Measurements from ENCODE around the gene POLRMT.
"Not testable (repeated sequence)": the region's sequence is repeated elsewhere in the genome, so short reads cannot be mapped to it uniquely, and the experiment has no call there.

Gene POLRMT

GRCh38 chr19:641702-642101 lies 8.4 kb upstream of the POLRMT start:
- H3K4me3 ChIP-seq (ENCODE audit: low read length): no peak overlapping the region

DNA sequence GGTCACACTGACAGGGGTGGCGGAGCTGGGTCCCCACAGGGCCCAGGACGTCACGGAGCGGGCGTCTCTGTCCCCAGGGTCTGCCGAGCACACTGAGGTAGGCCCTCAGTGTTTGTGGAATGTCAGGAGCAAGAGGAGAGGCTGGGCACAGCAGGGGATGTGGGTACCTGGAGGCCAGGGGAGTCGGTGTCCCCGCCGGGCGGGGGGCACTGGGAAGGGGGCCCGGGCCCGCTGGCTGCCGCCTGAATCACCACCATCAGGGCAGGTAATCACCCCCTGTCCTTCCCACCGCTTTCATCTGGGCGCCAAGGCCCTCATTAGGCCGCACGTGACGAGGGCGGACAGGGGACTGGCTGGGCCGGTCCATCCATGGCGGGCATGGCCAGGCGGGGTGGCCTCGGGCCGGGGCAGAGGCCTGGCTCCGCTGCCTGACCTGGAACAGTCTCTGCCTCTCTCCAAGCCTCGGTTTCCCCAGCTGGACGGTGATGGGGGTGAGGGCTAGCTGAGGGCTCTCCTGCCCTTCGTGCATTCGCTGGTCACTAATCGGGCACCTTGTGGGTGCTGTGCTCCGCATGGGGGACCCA lies 7.4 kb upstream of the POLRMT start:
- Histone ChIP-seq H3K9me3 (ENCODE audit: control insufficient read depth, low read length) (no peaks in the 10 kb centered on the region), H3K4me1 (ENCODE audit: control insufficient read depth, insufficient read depth, low read length) (peaks cover 12% of the 10 kb centered on the region), H3K36me3 (ENCODE audit: control insufficient read depth, insufficient read depth, low read length) (no peaks in the 10 kb centered on the region), H3K9ac (ENCODE audit: low read length) (no peak overlapping the region), H3K4me3 (ENCODE audit: low read length) (no peak overlapping the region), H3K27me3 (ENCODE audit: control insufficient read depth, insufficient read depth, low read length) (no peaks in the 10 kb centered on the region)

More at GRCh38 chr19:641702-642101, 8.4 kb upstream of the POLRMT start:
- no peak overlapping the region for H3K9ac ChIP-seq (ENCODE audit: low read length)
- H3K27me3 ChIP-seq (ENCODE audit: control insufficient read depth, insufficient read depth, low read length): no peaks in the 10 kb centered on the region
- H3K9me3 ChIP-seq (ENCODE audit: control insufficient read depth, low read length): no peaks in the 10 kb centered on the region
- no peaks in the 10 kb centered on the region for H3K36me3 ChIP-seq (ENCODE audit: control insufficient read depth, insufficient read depth, low read length)
- H3K4me1 ChIP-seq (ENCODE audit: control insufficient read depth, insufficient read depth, low read length): peaks cover 12% of the 10 kb centered on the region

GRCh38 chr19:640161-640558 lies 6.8 kb upstream of the POLRMT start:
- Histone ChIP-seq H3K9me3 (ENCODE audit: control insufficient read depth, low read length) (no peaks in the 10 kb centered on the region), H3K4me3 (ENCODE audit: low read length) (no peak overlapping the region), H3K27me3 (ENCODE audit: control insufficient read depth, insufficient read depth, low read length) (no peaks in the 10 kb centered on the region), H3K9ac (ENCODE audit: low read length) (no peak overlapping the region), H3K36me3 (ENCODE audit: control insufficient read depth, insufficient read depth, low read length) (no peaks in the 10 kb centered on the region), H3K4me1 (ENCODE audit: control insufficient read depth, insufficient read depth, low read length) (peaks cover 12% of the 10 kb centered on the region)

- H3K36me3 ChIP-seq (ENCODE audit: control insufficient read depth, insufficient read depth, low read length): no peaks in the 10 kb centered on the region
- peaks cover 13% of the 10 kb centered on the region for H3K4me1 ChIP-seq (ENCODE audit: control insufficient read depth, insufficient read depth, low read length)
- H3K9me3 ChIP-seq (ENCODE audit: control insufficient read depth, low read length): no peaks in the 10 kb centered on the region
- peak within 1 kb of the TSS; percentile 51 for H3K4me3 ChIP-seq (ENCODE audit: low read length)
- no peaks in the 10 kb centered on the region for H3K27me3 ChIP-seq (ENCODE audit: control insufficient read depth, insufficient read depth, low read length)
- no peak within 1 kb of the TSS for H3K9ac ChIP-seq (ENCODE audit: low read length)
Observed at GRCh38 chr19:639253-640160, 6.2 kb upstream of the POLRMT start, which contains the start of gene FGF22. TSS of gene FGF22 (plus strand) at chr19:639879. CDS start at chr19:639926, 47 bp downstream.

DNA sequence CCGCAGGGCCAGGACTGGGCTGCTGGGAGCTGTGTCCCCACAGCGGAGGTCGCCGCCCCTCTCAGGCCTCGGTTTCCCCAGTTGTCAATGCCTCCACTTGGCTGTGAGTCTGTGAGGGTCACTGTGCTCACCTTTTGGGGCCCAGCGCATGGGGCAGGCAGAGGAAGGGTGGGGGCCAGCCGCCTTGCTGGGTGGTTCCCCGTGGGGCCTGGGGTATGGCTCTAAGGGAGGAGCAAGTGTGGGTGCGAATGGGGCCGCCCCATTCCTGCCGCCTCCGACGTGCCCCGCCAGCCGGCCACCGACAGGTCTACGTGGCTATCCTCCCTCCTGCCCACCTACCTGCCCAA lies 5.5 kb upstream of the POLRMT start:
- H3K9me3 ChIP-seq (ENCODE audit: control insufficient read depth, low read length): no peaks in the 10 kb centered on the region
- no peaks in the 10 kb centered on the region for H3K27me3 ChIP-seq (ENCODE audit: control insufficient read depth, insufficient read depth, low read length)
- no peak overlapping the region for H3K9ac ChIP-seq (ENCODE audit: low read length)
- peaks cover 19% of the 10 kb centered on the region for H3K4me1 ChIP-seq (ENCODE audit: control insufficient read depth, insufficient read depth, low read length)
- no peaks in the 10 kb centered on the region for H3K36me3 ChIP-seq (ENCODE audit: control insufficient read depth, insufficient read depth, low read length)
- peak overlapping the region; percentile 51 for H3K4me3 ChIP-seq (ENCODE audit: low read length)

DNA sequence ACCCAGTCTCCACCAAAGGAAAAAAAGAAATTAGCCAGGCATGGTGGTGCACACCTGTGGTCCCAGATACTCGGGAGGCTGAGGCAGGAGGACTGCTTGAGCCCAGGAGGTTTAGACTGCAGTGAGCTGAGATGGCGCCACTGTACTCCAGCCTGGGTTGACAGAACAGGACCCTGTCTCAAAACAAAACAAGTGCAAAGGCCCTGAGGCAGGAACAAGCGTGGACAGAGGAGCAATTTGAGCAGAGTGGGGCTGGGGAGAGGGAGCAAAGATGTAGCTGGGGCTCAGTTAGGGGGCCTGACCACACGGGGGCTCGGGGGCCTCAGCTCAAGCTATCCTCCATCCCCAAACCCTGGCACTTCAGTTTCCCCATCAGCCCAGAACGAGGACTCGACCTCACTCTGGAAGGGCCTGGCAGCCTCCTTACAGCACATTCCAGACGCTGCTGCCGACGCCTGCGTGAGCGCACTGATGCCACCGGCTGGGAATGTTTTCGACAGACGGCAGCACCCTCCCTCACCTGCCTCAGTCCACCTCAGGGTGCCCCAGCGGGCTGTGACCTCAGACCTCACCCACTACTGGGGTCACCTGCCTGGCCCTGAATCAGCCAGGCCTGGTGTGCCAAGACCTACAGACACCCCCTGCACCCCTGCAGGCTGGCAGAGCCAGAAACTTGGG lies 1.8 kb upstream of the POLRMT start:
- Histone ChIP-seq H3K9ac (ENCODE audit: low read length) (no peak overlapping the region), H3K4me1 (ENCODE audit: control insufficient read depth, insufficient read depth, low read length) (peaks cover 31% of the 10 kb centered on the region), H3K4me3 (ENCODE audit: low read length) (no peak overlapping the region), H3K9me3 (ENCODE audit: control insufficient read depth, low read length) (no peaks in the 10 kb centered on the region), H3K36me3 (ENCODE audit: control insufficient read depth, insufficient read depth, low read length) (no peaks in the 10 kb centered on the region), H3K27me3 (ENCODE audit: control insufficient read depth, insufficient read depth, low read length) (no peaks in the 10 kb centered on the region)

DNA sequence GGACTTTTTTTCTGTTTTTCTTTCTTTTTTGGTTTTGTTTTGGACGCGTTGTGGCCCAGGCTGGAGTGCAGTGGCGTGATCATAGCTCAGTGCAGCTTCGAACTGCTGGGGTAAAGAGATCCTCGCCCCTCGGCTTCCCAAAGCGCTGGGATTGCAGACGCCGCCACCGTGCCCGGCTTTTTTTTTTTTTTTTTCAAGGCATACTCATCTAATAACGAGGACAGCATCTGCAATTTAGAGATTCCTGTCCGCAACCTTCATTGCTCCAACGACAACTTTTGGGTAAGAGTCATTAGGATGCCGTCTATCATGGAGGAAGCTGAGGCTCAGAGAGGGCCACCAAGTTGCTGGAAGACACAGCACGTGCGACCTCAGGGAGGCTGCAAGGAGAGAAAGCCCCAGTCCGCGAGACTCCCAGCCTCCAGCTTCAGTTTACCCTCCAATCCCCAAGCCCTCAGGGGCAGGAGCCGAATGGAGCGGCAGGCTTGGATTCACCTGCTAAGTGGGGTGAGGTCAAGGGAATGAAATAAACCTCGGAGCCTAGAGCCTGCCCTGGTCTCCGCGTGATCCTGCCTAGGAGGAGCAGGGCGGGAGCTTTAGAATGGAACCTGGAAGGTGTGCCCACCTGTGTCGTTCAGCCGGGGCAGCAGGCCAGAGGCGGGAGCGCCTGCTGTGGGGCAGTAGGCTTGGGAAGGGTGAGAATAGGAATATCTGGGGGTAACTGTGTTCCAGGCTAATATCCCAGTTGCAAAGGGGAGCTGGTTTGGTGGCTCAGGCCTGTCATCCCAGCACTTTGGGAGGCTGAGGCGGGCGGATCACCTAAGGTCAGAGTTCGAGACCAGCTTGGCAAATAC lies 676 bp upstream of the POLRMT start:
- Histone ChIP-seq H3K4me3 (ENCODE audit: low read length) (peak overlapping the region; percentile 42), H3K9ac (ENCODE audit: low read length) (peak overlapping the region; percentile 66), H3K4me1 (ENCODE audit: control insufficient read depth, insufficient read depth, low read length) (peaks cover 23% of the 10 kb centered on the region), H3K36me3 (ENCODE audit: control insufficient read depth, insufficient read depth, low read length) (no peaks in the 10 kb centered on the region), H3K27me3 (ENCODE audit: control insufficient read depth, insufficient read depth, low read length) (no peaks in the 10 kb centered on the region), H3K9me3 (ENCODE audit: control insufficient read depth, low read length) (no peaks in the 10 kb centered on the region)

- Histone ChIP-seq H3K9ac (ENCODE audit: low read length) (peak overlapping the region; percentile 80), H3K27me3 (ENCODE audit: control insufficient read depth, insufficient read depth, low read length) (no peaks in the 10 kb centered on the region), H3K4me3 (ENCODE audit: low read length) (peak overlapping the region; percentile 90), H3K9me3 (ENCODE audit: control insufficient read depth, low read length) (no peaks in the 10 kb centered on the region), H3K36me3 (ENCODE audit: control insufficient read depth, insufficient read depth, low read length) (no peaks in the 10 kb centered on the region), H3K4me1 (ENCODE audit: control insufficient read depth, insufficient read depth, low read length) (peaks cover 20% of the 10 kb centered on the region)
Observed at GRCh38 chr19:632579-633067, 714 bp downstream of the POLRMT start.

DNA sequence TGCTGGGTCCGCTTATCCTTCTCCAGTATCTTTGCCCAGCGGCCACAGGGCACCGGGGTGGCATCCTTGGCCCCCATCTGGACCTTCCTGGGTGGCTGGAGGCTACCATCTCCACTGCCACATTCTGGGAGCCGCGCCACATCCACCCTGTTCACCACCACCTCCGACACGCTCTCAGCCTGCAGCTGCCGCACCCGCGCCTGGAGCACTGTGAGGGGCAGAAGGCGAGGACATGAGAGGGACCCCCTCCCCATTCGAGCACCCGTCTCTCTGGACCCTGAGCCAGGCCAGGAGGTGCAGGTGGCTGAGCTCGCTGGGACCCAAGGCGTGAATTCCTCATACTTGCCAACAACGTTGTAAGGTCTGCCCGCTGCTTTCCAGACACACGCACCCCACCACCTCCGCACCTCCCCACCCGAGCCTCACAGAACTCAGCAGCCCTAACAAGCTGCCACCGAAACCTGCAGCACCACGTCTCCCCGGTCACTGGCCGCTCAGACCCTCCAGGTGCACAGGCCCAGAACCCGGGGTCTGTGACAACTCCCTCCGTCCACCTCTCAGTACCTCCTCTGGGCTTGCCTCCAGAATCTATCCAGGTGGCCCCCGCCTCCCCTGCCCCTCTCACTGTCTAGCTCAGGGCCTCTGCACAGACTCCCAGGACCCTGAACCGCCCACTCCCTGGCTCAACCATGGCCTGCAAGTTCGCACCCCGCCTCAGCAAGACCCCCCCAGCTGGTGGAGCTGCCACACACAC lies 3.2 kb downstream of the POLRMT start:
- Histone ChIP-seq H3K9ac (ENCODE audit: low read length) (no peak overlapping the region), H3K27me3 (ENCODE audit: control insufficient read depth, insufficient read depth, low read length) (no peaks in the 10 kb centered on the region), H3K4me1 (ENCODE audit: control insufficient read depth, insufficient read depth, low read length) (peaks cover 20% of the 10 kb centered on the region), H3K9me3 (ENCODE audit: control insufficient read depth, low read length) (no peaks in the 10 kb centered on the region), H3K36me3 (ENCODE audit: control insufficient read depth, insufficient read depth, low read length) (no peaks in the 10 kb centered on the region), H3K4me3 (ENCODE audit: low read length) (no peak overlapping the region)

- not testable (repeated sequence) for H3K9ac ChIP-seq (ENCODE audit: low read length); H3K36me3 ChIP-seq (ENCODE audit: control insufficient read depth, insufficient read depth, low read length); H3K27me3 ChIP-seq (ENCODE audit: control insufficient read depth, insufficient read depth, low read length); H3K4me3 ChIP-seq (ENCODE audit: low read length); H3K9me3 ChIP-seq (ENCODE audit: control insufficient read depth, low read length)
- peaks cover 19% of the 10 kb centered on the region for H3K4me1 ChIP-seq (ENCODE audit: control insufficient read depth, insufficient read depth, low read length)
Observed at GRCh38 chr19:629515-629914, 3.8 kb downstream of the POLRMT start.

- H3K4me1 ChIP-seq (ENCODE audit: control insufficient read depth, insufficient read depth, low read length): peaks cover 11% of the 10 kb centered on the region
- no peak overlapping the region for H3K9ac ChIP-seq (ENCODE audit: low read length)
- no peaks in the 10 kb centered on the region for H3K36me3 ChIP-seq (ENCODE audit: control insufficient read depth, insufficient read depth, low read length)
- no peaks in the 10 kb centered on the region for H3K9me3 ChIP-seq (ENCODE audit: control insufficient read depth, low read length)
- no peaks in the 10 kb centered on the region for H3K27me3 ChIP-seq (ENCODE audit: control insufficient read depth, insufficient read depth, low read length)
- no peak overlapping the region for H3K4me3 ChIP-seq (ENCODE audit: low read length)
Observed at GRCh38 chr19:628168-628567, 5.2 kb downstream of the POLRMT start.
